ENCODE data around the gene PDE5A. TPM values are rescaled to one million over a fixed set of nuclear protein-coding genes. Genes with fewer than 3 reads are reported as not detected.

The PDE5A gene
- total and polyA plus RNA-seq, 8 donors: 5.8 to 34.4 (median 19.9) TPM

DNA sequence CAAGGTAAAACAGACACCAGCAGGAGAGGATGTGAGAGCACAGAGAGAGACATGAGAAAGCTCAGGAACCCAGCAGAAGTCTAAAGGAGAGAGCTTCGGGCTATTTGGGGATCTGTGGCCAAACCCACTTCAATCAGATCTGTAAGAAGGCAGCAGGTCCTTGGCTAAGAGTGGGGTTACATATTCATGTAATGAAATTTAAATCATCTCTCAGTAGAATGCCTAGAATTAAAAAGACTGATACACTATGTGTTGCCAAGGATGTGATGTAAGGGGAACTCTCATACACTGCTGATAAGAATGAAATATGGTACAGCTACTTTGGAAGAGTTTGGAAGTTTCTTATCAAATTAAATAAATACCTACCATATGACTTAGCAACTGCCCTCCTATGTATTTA, 35.8 kb downstream of the PDE5A start:
- ATAC-seq (peak in 2 of 4 donors; percentile 17 to 55), DNase-seq (no peak), FAIRE-seq (no peak)
- Histone ChIP-seq H3K36me3 (no peaks in the 10 kb centered on the region), H3K9me3 (no peaks in the 10 kb centered on the region), H3K4me1 (peaks cover 0 to 7% (median 5%) of the 10 kb centered on the region in 3 donors), H3K4me3 (no peak overlapping the region), H3K27ac (no peak overlapping the region), H3K27me3 (no peaks in the 10 kb centered on the region)
- TF ChIP-seq, protein P1, sequence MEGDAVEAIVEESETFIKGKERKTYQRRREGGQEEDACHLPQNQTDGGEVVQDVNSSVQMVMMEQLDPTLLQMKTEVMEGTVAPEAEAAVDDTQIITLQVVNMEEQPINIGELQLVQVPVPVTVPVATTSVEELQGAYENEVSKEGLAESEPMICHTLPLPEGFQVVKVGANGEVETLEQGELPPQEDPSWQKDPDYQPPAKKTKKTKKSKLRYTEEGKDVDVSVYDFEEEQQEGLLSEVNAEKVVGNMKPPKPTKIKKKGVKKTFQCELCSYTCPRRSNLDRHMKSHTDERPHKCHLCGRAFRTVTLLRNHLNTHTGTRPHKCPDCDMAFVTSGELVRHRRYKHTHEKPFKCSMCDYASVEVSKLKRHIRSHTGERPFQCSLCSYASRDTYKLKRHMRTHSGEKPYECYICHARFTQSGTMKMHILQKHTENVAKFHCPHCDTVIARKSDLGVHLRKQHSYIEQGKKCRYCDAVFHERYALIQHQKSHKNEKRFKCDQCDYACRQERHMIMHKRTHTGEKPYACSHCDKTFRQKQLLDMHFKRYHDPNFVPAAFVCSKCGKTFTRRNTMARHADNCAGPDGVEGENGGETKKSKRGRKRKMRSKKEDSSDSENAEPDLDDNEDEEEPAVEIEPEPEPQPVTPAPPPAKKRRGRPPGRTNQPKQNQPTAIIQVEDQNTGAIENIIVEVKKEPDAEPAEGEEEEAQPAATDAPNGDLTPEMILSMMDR (IDR thresholded peaks at IDR 0.05): no peak
- WGBS, 2 donors: 41 to 58% methylated on average over 1 of the region's 1 CpG
- intact Hi-C loops (cut with DNase I): no loop called here

DNA sequence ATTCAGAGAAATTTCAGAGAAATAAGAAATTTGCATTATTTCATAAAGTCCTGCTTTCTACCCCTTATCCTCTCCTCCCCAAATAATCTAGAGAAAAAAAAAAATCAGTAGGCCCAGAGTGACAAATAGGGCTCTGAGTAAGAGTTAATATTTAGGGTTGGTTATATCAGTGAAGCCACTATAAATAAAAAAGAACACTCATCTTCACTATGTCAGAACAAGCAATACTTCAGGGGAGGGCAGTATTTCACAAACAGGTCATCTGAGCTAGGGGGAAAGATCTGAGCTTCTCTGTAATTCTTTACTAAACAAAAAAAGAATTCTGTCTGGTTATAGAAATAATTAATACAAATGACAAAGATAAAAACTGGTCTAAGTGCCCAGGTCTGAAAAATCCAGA, 39.4 kb downstream of the PDE5A start:
- Histone ChIP-seq H3K4me1 (peaks cover 0 to 5% (median 5%) of the 10 kb centered on the region in 3 donors), H3K4me3 (no peak overlapping the region), H3K27me3 (no peaks in the 10 kb centered on the region), H3K9me3 (no peaks in the 10 kb centered on the region), H3K36me3 (no peaks in the 10 kb centered on the region), H3K27ac (no peak overlapping the region)
- ATAC-seq: no peak
- TF ChIP-seq, protein P1 (IDR thresholded peaks at IDR 0.05): no peak
- DNase-seq: no peak
- intact Hi-C loops (cut with DNase I): no loop called here
- no peak for FAIRE-seq

DNA sequence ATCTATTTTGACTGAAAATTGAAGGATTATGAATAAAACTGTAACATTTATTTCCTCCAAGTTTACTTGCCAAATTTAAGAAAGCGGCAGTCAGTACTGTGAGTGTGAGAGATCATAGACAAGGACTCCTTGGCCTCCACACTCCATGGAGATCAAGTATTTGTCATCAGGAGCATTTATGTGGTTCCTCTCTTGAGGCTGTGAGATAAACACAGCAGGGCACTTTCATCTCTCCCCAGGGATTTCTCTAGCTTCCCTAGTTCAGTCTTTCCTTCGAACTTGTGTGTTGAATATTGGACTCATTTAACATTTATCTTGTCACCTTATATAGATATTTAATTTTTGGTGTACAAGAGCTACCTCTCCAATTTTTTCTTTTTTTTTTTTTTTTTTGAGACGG, 40.8 kb downstream of the PDE5A start:
- ATAC-seq: no peak
- TF ChIP-seq, protein P1 (IDR thresholded peaks at IDR 0.05): no peak
- intact Hi-C loops (cut with DNase I): no loop called here
- DNase-seq: no peak
- H3K27ac ChIP-seq: no peak overlapping the region
- H3K9me3 ChIP-seq: no peaks in the 10 kb centered on the region
- 93 to 96% methylated on average over 3 of the region's 3 CpGs for WGBS, 2 donors
- no peak overlapping the region for H3K4me3 ChIP-seq
- H3K4me1 ChIP-seq: peaks cover 0 to 1% (median 0%) of the 10 kb centered on the region in 3 donors
- FAIRE-seq: no peak
- no peaks in the 10 kb centered on the region for H3K27me3 ChIP-seq
- H3K36me3 ChIP-seq: no peaks in the 10 kb centered on the region

DNA sequence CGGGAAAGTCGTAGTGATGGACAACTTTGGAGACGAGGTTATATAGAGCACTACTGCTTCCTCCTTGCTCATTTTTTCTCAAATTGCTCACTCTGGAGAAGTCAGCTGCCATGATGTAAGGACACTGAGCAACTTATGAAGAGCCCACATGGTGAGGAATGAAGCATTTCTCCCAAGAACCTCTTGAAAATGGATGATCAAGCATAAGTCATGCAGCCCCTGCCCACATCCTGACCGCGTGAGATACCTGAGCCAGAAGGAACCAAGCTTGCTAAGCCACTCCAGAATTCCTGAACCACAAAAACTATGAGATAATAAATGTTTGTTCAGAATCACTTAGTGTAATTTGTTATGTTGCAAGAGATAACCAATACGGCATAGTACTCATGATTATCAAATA, 42.8 kb downstream of the PDE5A start:
- Histone ChIP-seq H3K27me3 (no peaks in the 10 kb centered on the region), H3K27ac (no peak overlapping the region), H3K36me3 (no peaks in the 10 kb centered on the region), H3K9me3 (no peaks in the 10 kb centered on the region), H3K4me3 (no peak overlapping the region), H3K4me1 (peaks cover 2 to 3% (median 3%) of the 10 kb centered on the region in 3 donors)
- TF ChIP-seq, protein P1 (IDR thresholded peaks at IDR 0.05): no peak
- intact Hi-C loops (cut with DNase I): no loop called here
- FAIRE-seq (no peak), ATAC-seq (no peak), DNase-seq (no peak)
- 89 to 90% methylated on average over 6 of the region's 6 CpGs for WGBS, 2 donors

DNA sequence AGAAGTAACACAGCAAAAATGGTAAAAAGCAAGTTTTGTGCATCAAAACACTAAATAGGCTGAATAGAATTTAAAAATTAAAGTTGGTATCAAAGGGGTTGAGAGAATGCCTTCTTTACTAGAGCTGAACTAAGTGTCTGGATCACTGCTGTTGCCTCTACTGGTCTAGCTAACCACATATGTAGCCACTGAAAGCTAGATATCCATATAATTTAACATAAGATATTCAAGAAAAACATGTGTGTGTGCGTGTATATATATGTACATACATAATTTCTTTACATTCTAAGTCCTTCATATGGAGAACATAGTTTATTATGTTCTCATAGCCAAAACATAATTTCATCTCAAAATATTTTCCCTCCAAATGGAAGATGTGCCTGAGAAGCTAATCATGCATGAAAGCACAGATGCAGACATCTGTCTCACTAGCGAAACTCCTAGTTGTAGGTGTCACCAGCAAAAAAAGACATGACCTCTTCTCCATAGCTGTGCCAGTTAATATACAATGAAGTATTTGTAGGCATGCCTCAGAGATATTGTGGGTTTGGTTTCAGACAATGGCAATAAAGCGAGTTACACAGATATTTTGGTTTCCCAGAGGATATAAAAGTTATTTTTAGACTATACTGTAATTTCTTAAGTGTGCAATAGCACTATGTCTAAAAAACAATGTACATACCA, 47.3 kb downstream of the PDE5A start:
- Histone ChIP-seq H3K27me3 (no peaks in the 10 kb centered on the region), H3K4me3 (no peak overlapping the region), H3K36me3 (no peaks in the 10 kb centered on the region), H3K27ac (peak overlapping the region in 1 of 4 donors; percentile 19), H3K4me1 (peaks cover 6 to 12% (median 7%) of the 10 kb centered on the region in 3 donors), H3K9me3 (no peaks in the 10 kb centered on the region)
- no peak for DNase-seq
- TF ChIP-seq, protein P1 (IDR thresholded peaks at IDR 0.05): no peak
- FAIRE-seq: no peak
- 93 to 98% methylated on average over 3 of the region's 3 CpGs for WGBS, 2 donors
- ATAC-seq: no peak
- intact Hi-C loops (cut with DNase I): no loop called here
